DMS153 treated with DMSO at 0.1 percent for 48 hours (cell line): Measurements from ENCODE around the gene FHL3.
A peak's percentile ranks its signal among the peaks of the same experiment; 100 is the strongest.

Source experiments
- DNase-seq: peaks from one replicate; lab custom pipeline; 2025; ENCODE audit not compliant: unreplicated experiment; lab: John Stamatoyannopoulos, UW

Gene FHL3

DNA sequence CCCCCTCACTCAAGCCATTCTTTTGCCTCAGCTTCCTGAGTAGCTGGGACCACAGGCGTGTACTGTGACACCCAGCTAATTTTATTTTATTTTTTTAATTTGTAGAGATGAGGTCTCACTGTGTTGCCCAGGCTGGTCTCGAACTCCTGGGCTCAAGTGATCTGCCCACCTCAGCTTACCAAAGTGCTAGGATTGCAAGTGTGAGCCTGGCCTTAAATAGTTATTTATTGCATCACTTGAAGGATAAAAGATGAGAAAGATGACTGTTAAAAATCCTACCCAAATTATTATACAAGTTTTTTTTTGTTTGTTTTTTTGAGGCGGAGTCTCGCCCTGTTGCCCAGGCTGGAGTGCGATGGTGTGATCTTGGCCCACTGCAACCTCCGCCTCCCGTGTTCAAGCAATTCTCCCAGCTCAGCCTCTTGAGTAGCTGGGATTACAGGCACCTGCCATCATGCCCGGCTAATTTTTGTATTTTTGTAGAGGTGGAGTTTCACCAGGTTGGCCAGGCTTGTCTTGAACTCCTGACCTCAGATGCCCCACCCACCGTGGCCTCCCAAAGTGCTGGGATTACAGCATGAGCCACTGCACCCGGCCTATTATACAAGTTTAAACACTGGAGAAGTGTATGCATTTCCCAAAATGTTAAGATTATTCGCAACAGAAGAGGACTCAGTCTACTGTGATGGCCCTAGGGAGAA, 9.6 kb upstream of the FHL3 start:
- DNase-seq, result no peak

- DNase-seq, result no peak
Observed at GRCh38 chr1:38014171-38014570, 8.9 kb upstream of the FHL3 start.

DNA sequence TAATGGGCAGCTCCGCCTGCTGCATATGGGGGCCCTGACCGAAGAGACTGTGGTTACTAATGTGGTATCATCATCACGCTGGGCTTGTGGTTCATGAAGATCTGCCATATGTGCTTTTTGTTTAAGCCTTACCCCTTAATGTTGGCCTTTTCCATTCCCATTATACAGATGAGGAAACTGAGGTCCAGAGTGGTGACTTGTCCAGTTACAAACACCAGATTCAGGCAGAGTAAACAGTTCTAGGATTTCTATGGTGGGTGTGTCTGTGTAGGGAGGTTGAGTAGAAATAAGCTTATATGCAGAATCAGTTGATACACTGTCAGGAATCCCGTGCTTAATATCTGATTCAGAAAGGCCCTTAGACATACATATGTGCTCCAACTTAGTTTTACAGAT, 7.9 kb upstream of the FHL3 start:
- DNase-seq, result no peak

- DNase-seq, result peak; percentile 100
Observed at GRCh38 chr1:38012363-38013226, 7.3 kb upstream of the FHL3 start, which contains the start of gene UTP11. Gene UTP11, plus strand, starts transcription at chr1:38012734. Its CDS starts 69 bp downstream, at chr1:38012803.

DNA sequence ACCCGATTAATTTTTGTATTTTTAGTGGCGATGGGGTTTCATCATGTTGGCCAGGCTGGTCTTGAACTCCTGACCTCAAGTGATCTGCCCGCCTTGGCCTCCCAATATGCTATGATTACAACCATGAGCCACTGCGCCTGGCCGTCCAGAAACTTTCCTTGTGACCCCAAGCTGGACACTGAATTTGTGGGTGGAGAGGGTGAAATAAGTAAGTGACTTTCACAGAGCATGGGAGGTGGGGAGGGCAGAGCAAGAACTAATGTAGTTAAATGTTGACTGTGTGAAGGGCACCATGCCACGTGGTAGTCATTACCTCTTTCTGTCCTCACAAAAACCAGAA, 4.5 kb upstream of the FHL3 start:
- no peak for DNase-seq

DNA sequence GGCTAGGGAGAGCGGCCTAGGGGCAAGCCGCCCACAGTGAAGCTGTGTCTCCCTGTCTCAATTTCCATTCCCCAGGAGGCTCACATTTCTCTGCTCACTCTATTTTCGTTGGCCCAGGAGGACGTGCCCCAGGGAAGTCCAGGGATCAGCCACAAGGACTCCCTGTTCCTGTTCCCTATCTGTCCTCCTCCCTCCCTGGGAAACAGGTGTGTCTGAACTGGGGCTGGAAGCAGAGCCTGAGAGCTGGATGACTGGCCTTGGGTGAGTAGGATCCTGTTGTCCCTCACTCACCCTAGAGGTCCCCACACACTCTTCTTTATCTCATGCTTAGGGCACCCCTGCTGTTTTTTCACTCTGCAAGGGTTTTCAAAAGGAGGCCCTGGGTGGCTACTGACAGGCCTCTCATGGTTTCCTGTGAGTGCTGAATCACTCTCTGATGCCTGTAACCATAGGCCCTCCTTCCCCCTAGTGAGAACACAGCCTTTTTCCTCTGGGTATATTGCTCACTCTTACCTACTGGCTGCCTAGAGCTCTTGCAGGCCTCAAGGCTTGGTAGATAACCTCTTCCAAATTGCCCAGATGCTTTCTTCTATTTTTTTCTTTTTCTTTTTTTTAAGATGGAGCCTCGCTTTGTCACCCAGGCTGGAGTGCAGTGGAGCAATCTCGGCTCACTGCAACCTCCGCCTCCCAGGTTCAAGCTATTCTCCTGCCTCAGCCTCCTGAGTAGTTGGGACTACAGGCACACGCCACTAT, 4.0 kb upstream of the FHL3 start:
- no peak for DNase-seq

- DNase-seq, result no peak
Observed at GRCh38 chr1:38006008-38006828, 904 bp upstream of the FHL3 start.

GRCh38 chr1:38004284-38005108, 818 bp downstream of the FHL3 start:
- DNase-seq, result no peak

GRCh38 chr1:38003261-38004250, 1.8 kb downstream of the FHL3 start:
- no peak for DNase-seq

DNA sequence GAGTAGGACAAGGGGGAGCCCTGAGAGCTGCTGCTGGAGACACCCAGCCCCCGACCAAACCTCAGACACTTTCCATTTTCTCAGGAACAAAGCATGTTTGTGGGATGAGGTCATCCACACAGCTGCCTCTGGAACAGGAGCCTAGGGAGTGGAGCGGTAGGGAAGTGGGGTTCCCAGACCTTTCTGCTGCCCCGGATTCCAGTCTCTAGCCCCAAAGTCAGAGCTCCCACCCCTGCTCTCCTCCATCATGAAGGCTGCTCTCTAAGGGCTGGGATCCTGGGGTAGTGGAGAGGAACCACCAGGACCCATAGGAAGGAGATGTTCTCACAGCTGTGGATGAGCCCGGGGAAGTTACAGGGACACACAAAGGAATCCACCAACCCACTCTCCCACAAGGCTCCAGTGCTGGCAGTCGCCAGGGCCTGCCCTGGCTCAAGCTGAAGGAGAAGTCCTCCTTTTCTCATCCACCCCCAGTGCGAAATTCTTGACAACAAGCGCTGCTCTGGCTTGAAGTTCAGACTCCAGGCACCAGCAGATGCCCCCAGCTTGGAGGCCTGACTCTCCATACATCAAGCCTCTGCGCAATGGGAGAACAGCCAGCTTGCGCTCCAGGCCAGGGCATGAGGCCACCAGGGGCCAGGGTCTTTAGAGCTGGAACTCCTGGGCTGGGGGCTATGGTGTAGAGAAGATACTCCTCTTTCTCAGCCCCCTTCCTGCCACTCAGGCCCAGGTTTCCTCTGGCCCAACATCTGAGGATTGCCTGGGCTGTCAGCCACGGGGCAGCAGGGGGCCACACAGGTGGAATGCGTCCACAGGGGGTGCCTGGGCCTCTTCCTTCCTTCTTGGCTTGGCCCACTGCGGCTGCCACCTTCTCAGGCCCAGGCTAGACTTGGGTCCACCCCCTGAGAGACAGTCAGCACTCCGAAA, 4.5 kb downstream of the FHL3 start:
- no peak for DNase-seq

DNA sequence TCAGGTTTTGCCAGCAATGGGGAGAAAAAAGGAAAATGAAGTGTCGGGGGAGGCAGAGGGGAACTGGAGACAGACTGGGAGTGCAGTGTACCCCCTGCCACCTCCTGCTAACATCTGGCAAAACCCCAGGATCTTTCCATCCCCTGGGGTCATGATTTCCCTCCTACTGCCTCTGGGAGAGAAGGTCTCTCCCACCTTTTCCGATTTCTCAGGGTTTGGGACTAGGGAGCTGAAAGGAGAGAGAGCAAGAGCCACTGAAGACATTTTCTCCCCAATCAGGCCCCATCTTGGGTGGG, 5.1 kb downstream of the FHL3 start:
- DNase-seq, result no peak

GRCh38 chr1:37999430-38000232, 5.7 kb downstream of the FHL3 start:
- no peak for DNase-seq

DNA sequence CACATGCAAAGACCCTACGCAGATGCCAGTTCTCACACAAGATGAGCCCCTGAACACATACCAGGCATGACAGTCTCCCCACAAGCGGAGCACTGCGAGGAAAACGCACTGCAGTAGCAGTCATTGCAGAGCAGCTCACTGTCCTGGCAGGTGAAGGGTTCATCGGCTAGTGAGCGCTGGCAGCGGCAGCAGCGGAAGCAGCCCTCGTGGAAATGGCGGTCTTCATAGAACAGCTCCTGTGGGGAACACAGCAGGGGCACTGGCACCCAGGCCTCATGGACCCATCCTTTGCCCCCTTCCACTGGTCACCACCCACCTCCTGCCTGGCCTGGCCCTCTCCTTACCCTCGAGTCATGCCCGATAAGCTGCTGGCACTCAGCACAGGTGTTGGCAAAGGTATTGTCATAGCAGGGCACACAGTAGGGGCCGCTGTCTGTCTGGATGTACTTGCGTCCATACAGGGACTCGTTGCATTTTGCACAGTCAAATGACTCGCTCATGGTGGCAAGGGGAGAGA, 6.3 kb downstream of the FHL3 start:
- no peak for DNase-seq

GRCh38 chr1:37998089-37998808, 7.1 kb downstream of the FHL3 start:
- DNase-seq, result no peak

GRCh38 chr1:37997256-37998088, 7.8 kb downstream of the FHL3 start:
- no peak for DNase-seq
